ENCODE measurements around the gene CNTN1.

Gene CNTN1

DNA sequence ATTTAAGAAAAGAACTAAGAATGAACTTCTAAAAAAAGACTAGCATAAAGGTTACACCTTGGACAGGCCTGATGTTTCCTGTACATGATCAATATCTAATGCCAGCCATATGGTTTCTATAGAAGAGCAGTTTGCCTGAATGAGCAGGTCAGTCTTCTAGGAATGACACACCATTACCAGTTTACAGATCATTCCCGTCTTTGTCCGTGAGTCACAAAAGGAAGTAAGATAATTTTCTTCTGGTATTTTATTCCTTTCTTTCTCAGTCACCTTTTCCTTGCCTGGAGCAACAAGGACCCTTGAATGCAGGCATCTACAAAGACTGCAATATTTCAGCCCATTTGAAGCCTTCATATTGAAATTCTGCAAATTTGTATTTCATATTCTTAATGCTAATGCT, 44.6 kb upstream of the CNTN1 start:
- no peak overlapping the region for H3K4me3 ChIP-seq (ENCODE audit: control insufficient read depth in 1 of 7, extremely low read depth in 1 of 7, insufficient read depth in 4 of 7, low read depth in 2 of 7, low read length in 6 of 7)
- no peaks in the 10 kb centered on the region for H3K4me1 ChIP-seq (ENCODE audit: control extremely low read depth in 1 of 4, control insufficient read depth in 4 of 4, insufficient read depth in 4 of 4, low read length in 3 of 4)
- WGBS (ENCODE audit: insufficient coverage) = 96% methylated on average over 2 of the region's 2 CpGs
- no peak for DNase-seq
- ChIA-PET POLR2A (no interaction called here), CTCF (no interaction called here)
- H3K27ac ChIP-seq (ENCODE audit: insufficient read depth in 1 of 2, low read depth in 1 of 2, low read length in 2 of 2, poor library complexity in 1 of 2, severe bottlenecking in 2 of 2) = no peak overlapping the region
- H3K27me3 ChIP-seq (replicated peaks in 2 of 5; ENCODE audit: control insufficient read depth in 4 of 5, insufficient read depth in 5 of 5, low read length in 4 of 5) = no peaks in the 10 kb centered on the region
- peaks cover 0 to 4% (median 0%) of the 10 kb centered on the region in 5 experiments for H3K9me3 ChIP-seq (ENCODE audit: control extremely low read depth in 1 of 5, control insufficient read depth in 4 of 5, insufficient read depth in 2 of 5, low read depth in 1 of 5, low read length in 4 of 5)
- H3K36me3 ChIP-seq (ENCODE audit: control insufficient read depth in 4 of 4, insufficient read depth in 4 of 4, low read length in 3 of 4) = no peaks in the 10 kb centered on the region

DNA sequence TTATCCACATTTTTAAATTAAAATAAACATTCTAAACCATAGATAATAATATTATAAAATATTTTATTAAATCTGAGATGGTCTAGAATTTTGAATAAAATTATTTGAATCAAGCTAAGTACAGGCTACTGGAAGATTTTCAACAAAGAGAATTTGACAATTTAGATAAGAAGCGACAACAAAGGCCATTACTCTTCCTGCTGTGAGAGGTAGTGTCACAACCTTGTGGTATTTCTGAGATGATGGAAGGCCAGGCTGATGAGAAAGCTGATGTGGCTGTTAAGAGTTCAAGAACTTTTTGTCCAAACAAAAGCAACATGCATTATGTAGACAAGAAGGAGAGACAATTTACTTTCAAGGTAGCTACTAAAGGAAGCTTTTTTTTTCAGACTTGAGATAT, 43.7 kb upstream of the CNTN1 start:
- Histone ChIP-seq H3K4me3 (ENCODE audit: control insufficient read depth in 1 of 7, extremely low read depth in 1 of 7, insufficient read depth in 4 of 7, low read depth in 2 of 7, low read length in 6 of 7) (no peak overlapping the region), H3K27ac (ENCODE audit: insufficient read depth in 1 of 2, low read depth in 1 of 2, low read length in 2 of 2, poor library complexity in 1 of 2, severe bottlenecking in 2 of 2) (no peak overlapping the region), H3K36me3 (ENCODE audit: control insufficient read depth in 4 of 4, insufficient read depth in 4 of 4, low read length in 3 of 4) (no peaks in the 10 kb centered on the region), H3K27me3 (replicated peaks in 2 of 5; ENCODE audit: control insufficient read depth in 4 of 5, insufficient read depth in 5 of 5, low read length in 4 of 5) (no peaks in the 10 kb centered on the region), H3K4me1 (ENCODE audit: control extremely low read depth in 1 of 4, control insufficient read depth in 4 of 4, insufficient read depth in 4 of 4, low read length in 3 of 4) (no peaks in the 10 kb centered on the region), H3K9me3 (ENCODE audit: control extremely low read depth in 1 of 5, control insufficient read depth in 4 of 5, insufficient read depth in 2 of 5, low read depth in 1 of 5, low read length in 4 of 5) (peaks cover 0 to 2% (median 0%) of the 10 kb centered on the region in 5 experiments)
- DNase-seq = no peak
- 100% methylated on average over 1 of the region's 1 CpG for WGBS (ENCODE audit: insufficient coverage)
- POLR2A ChIA-PET = no interaction called here
- CTCF ChIA-PET = no interaction called here

DNA sequence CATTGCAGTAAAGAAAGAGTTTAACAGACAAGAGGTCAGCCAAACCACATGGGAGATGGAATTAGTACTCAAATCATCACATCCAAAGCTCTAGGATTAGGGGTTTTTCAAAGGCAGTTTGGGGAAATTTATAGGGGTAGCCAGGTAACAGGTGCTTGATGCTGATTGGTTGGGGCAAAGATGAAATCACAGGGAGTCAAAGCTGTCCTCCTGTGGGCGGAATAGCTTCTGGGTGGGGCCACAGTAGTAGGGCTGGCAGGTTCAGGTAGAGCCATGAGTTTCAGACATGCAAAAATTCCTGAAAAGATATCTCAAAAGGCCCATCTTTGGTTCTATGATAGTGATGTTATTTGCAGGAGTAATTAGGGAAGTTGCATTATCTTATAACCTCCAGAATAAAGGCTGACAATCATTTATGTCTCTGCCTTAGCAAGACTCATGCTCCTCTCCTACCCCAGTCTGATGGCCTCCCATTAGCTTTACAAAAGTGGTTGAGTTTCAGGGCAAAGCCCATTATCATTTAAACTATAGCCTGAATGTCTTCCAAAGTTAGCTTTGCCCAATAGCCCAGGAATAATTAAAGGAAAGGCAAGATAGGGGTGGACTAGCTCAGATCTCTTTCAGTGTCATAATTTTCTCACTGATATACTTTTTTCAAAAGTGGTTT, 42.1 kb upstream of the CNTN1 start:
- Histone ChIP-seq H3K4me3 (ENCODE audit: control insufficient read depth in 1 of 7, extremely low read depth in 1 of 7, insufficient read depth in 4 of 7, low read depth in 2 of 7, low read length in 6 of 7) (no peak overlapping the region), H3K9me3 (ENCODE audit: control extremely low read depth in 1 of 5, control insufficient read depth in 4 of 5, insufficient read depth in 2 of 5, low read depth in 1 of 5, low read length in 4 of 5) (peaks cover 0 to 2% (median 0%) of the 10 kb centered on the region in 5 experiments), H3K27ac (ENCODE audit: insufficient read depth in 1 of 2, low read depth in 1 of 2, low read length in 2 of 2, poor library complexity in 1 of 2, severe bottlenecking in 2 of 2) (no peak overlapping the region), H3K4me1 (ENCODE audit: control extremely low read depth in 1 of 4, control insufficient read depth in 4 of 4, insufficient read depth in 4 of 4, low read length in 3 of 4) (no peaks in the 10 kb centered on the region), H3K27me3 (replicated peaks in 2 of 5; ENCODE audit: control insufficient read depth in 4 of 5, insufficient read depth in 5 of 5, low read length in 4 of 5) (no peaks in the 10 kb centered on the region), H3K36me3 (ENCODE audit: control insufficient read depth in 4 of 4, insufficient read depth in 4 of 4, low read length in 3 of 4) (no peaks in the 10 kb centered on the region)
- 100% methylated on average over 1 of the region's 1 CpG for WGBS (ENCODE audit: insufficient coverage)
- no peak for DNase-seq
- ChIA-PET CTCF (no interaction called here), POLR2A (no interaction called here)

DNA sequence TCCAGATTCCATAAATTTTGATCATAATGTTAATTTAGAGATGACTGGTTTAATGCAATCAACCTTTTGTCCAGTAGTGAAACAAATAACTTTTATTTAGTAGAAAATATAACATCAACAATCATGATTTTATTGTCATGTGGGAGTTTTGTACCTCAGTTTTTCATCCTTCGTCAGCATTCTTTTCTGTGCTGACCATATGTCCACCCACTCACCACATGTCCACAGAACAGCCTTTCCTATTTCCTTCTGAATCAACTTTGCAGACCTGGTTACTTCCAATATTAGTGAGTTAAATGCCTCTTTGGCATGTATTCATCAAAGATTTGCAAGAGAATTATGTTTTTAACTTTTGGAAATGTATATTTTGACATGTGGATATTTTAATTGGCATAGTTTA, 36.8 kb upstream of the CNTN1 start:
- POLR2A ChIA-PET = no interaction called here
- Histone ChIP-seq H3K4me3 (ENCODE audit: control insufficient read depth in 1 of 7, extremely low read depth in 1 of 7, insufficient read depth in 4 of 7, low read depth in 2 of 7, low read length in 6 of 7) (no peak overlapping the region), H3K27ac (ENCODE audit: insufficient read depth in 1 of 2, low read depth in 1 of 2, low read length in 2 of 2, poor library complexity in 1 of 2, severe bottlenecking in 2 of 2) (no peak overlapping the region), H3K27me3 (replicated peaks in 2 of 5; ENCODE audit: control insufficient read depth in 4 of 5, insufficient read depth in 5 of 5, low read length in 4 of 5) (no peaks in the 10 kb centered on the region), H3K36me3 (ENCODE audit: control insufficient read depth in 4 of 4, insufficient read depth in 4 of 4, low read length in 3 of 4) (no peaks in the 10 kb centered on the region), H3K4me1 (ENCODE audit: control extremely low read depth in 1 of 4, control insufficient read depth in 4 of 4, insufficient read depth in 4 of 4, low read length in 3 of 4) (no peaks in the 10 kb centered on the region), H3K9me3 (ENCODE audit: control extremely low read depth in 1 of 5, control insufficient read depth in 4 of 5, insufficient read depth in 2 of 5, low read depth in 1 of 5, low read length in 4 of 5) (peaks cover 0 to 2% (median 0%) of the 10 kb centered on the region in 5 experiments)
- no peak for DNase-seq
- CTCF ChIA-PET = no interaction called here
- WGBS (ENCODE audit: insufficient coverage) = no CpG with 5 or more reads among the region's 1 CpG

DNA sequence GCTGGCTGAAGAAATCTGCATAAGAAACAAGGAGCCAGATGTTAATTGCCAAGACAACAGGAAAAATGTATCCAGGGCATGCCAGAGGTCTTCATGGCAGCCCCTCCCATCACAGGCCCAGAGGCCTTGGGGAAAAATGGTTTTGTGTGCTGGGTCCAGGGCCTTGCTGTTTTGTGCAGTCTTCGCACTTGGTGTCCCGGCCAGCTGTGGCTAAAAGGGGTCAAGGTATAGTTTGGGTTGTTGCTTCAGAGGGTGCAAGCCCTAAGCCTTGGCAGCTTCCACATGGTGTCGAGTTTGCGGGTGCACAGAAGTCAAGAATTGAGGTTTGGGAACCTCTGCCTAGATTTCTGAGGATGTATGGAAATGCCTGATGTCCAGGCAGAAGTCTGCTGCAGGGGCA, 29.9 kb upstream of the CNTN1 start:
- WGBS (ENCODE audit: insufficient coverage) = 100% methylated on average over 3 of the region's 4 CpGs
- Histone ChIP-seq H3K4me1 (ENCODE audit: control extremely low read depth in 1 of 4, control insufficient read depth in 4 of 4, insufficient read depth in 4 of 4, low read length in 3 of 4) (no peaks in the 10 kb centered on the region), H3K4me3 (ENCODE audit: control insufficient read depth in 1 of 7, extremely low read depth in 1 of 7, insufficient read depth in 4 of 7, low read depth in 2 of 7, low read length in 6 of 7) (no peak overlapping the region), H3K9me3 (ENCODE audit: control extremely low read depth in 1 of 5, control insufficient read depth in 4 of 5, insufficient read depth in 2 of 5, low read depth in 1 of 5, low read length in 4 of 5) (peaks cover 0 to 8% (median 0%) of the 10 kb centered on the region in 5 experiments), H3K27ac (ENCODE audit: insufficient read depth in 1 of 2, low read depth in 1 of 2, low read length in 2 of 2, poor library complexity in 1 of 2, severe bottlenecking in 2 of 2) (no peak overlapping the region), H3K27me3 (replicated peaks in 2 of 5; ENCODE audit: control insufficient read depth in 4 of 5, insufficient read depth in 5 of 5, low read length in 4 of 5) (no peaks in the 10 kb centered on the region), H3K36me3 (ENCODE audit: control insufficient read depth in 4 of 4, insufficient read depth in 4 of 4, low read length in 3 of 4) (no peaks in the 10 kb centered on the region)
- DNase-seq = no peak
- CTCF ChIA-PET = no interaction called here
- POLR2A ChIA-PET = no interaction called here

DNA sequence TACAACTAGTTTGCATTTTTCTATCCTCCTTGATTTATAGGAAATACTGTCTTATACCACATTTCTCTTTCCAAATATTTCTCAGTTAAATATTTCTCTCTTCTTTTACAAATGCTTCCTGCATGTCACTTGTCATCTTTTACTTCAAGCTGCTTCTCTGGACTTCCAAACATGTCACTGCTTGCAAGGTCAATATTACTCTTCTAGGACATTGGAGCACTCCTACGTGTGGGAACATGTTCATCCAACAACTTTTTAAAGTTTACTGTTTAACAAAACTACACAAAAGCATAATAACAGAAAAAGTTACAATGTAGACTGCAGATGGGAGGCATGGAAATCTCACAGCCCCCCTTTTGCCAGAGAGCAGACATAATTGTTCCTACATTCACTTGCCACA, 28.5 kb upstream of the CNTN1 start:
- Histone ChIP-seq H3K27ac (ENCODE audit: insufficient read depth in 1 of 2, low read depth in 1 of 2, low read length in 2 of 2, poor library complexity in 1 of 2, severe bottlenecking in 2 of 2) (no peak overlapping the region), H3K36me3 (ENCODE audit: control insufficient read depth in 4 of 4, insufficient read depth in 4 of 4, low read length in 3 of 4) (no peaks in the 10 kb centered on the region), H3K4me1 (ENCODE audit: control extremely low read depth in 1 of 4, control insufficient read depth in 4 of 4, insufficient read depth in 4 of 4, low read length in 3 of 4) (no peaks in the 10 kb centered on the region), H3K4me3 (ENCODE audit: control insufficient read depth in 1 of 7, extremely low read depth in 1 of 7, insufficient read depth in 4 of 7, low read depth in 2 of 7, low read length in 6 of 7) (no peak overlapping the region), H3K9me3 (ENCODE audit: control extremely low read depth in 1 of 5, control insufficient read depth in 4 of 5, insufficient read depth in 2 of 5, low read depth in 1 of 5, low read length in 4 of 5) (peaks cover 0 to 8% (median 0%) of the 10 kb centered on the region in 5 experiments), H3K27me3 (replicated peaks in 2 of 5; ENCODE audit: control insufficient read depth in 4 of 5, insufficient read depth in 5 of 5, low read length in 4 of 5) (no peaks in the 10 kb centered on the region)
- ChIA-PET POLR2A (no interaction called here), CTCF (no interaction called here)
- no peak for DNase-seq
- no CpG with 5 or more reads among the region's 1 CpG for WGBS (ENCODE audit: insufficient coverage)

DNA sequence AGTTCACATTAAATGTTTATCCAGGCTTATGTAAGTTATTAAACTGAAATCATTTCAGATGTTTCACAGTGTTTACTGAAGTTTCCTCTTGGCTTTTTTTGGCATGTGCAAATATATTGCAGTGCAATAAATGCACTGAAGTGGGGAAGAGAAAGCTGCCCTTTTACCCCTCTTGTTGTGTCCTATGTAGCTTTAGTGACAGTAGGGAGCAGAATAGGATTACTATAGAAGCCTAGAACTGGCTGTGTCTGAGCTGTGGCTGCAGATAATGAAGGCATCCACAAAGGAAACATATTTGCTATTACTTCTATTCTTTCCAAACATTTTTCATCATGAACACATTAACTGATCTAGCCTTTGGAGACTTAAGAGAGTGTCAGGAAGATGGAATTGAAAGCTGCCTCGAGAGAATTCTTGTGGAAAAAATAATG, 24.1 kb upstream of the CNTN1 start:
- Histone ChIP-seq H3K36me3 (ENCODE audit: control insufficient read depth in 4 of 4, insufficient read depth in 4 of 4, low read length in 3 of 4) (no peaks in the 10 kb centered on the region), H3K4me3 (ENCODE audit: control insufficient read depth in 1 of 7, extremely low read depth in 1 of 7, insufficient read depth in 4 of 7, low read depth in 2 of 7, low read length in 6 of 7) (no peak overlapping the region), H3K27me3 (replicated peaks in 2 of 5; ENCODE audit: control insufficient read depth in 4 of 5, insufficient read depth in 5 of 5, low read length in 4 of 5) (no peaks in the 10 kb centered on the region), H3K4me1 (ENCODE audit: control extremely low read depth in 1 of 4, control insufficient read depth in 4 of 4, insufficient read depth in 4 of 4, low read length in 3 of 4) (no peaks in the 10 kb centered on the region), H3K9me3 (ENCODE audit: control extremely low read depth in 1 of 5, control insufficient read depth in 4 of 5, insufficient read depth in 2 of 5, low read depth in 1 of 5, low read length in 4 of 5) (no peaks in the 10 kb centered on the region), H3K27ac (ENCODE audit: insufficient read depth in 1 of 2, low read depth in 1 of 2, low read length in 2 of 2, poor library complexity in 1 of 2, severe bottlenecking in 2 of 2) (no peak overlapping the region)
- ChIA-PET CTCF (no interaction called here), POLR2A (no interaction called here)
- DNase-seq = no peak
- WGBS (ENCODE audit: insufficient coverage) = no CpG with 5 or more reads among the region's 1 CpG

All from common myeloid progenitor, CD34-positive (primary cell).